Heart left ventricle (tissue), 13 donors: ENCODE measurements around the gene AKAP6.

ENCODE experiments used
- POLR2A ChIP-seq, 2 donors: fragments of 450-650 bp; IDR thresholded peaks; one replicate each; pipeline ENCODE4 v1.6.1; 2017; ENCODE audit warnings: antibody characterized with exemption in 2 of 2, mild to moderate bottlenecking in 2 of 2, moderate library complexity in 2 of 2
- TF ChIP-seq, protein P1 (sequence below), 12 donors: fragments of 200-600 bp; sonication (generic) in 4 of 12; IDR thresholded peaks; one replicate each; pipeline versions ENCODE4 v1.5.0 to v1.8.0; 2018 to 2022; ENCODE audit warnings: antibody characterized with exemption in 12 of 12, mild to moderate bottlenecking in 5 of 12
- donor health status: ischemic (EF 13 %, LVEDD 7.1; RV severe dilation, severe dysfunction).
- donor health status: DM: no; HTN: yes; CAD: no.
- donor health status: DM: no; HTN: no; CAD: no.
- donor health status: ischemic (EF 25% LVEDD 6.9; RV normal size, moderate dysfunction).
- donor health status: ischemic (EF 25% LVEDD 5.7; RV mildly dilated, moderate dysfunction).
- donor health status: ischemic (EF 35%, LVEDD 5.7; RV mildly dilated, moderate dysfunction).
- donor health status: nonischemic (EF 11% LVEDD 7.7; RV severe dilation, severe dysfunction).
- donor health status: DM: yes; HTN: yes; CAD: no.
- donor health status: PGD.
- donor health status: ischemic (EF 29% LVEDD 5.4; RV normal size, mild dysfunction).
- donor health status: nonischemic (EF 23%, LVEDD 6.1; RV moderate dilation, normal function).

- TF ChIP-seq, protein P1, sequence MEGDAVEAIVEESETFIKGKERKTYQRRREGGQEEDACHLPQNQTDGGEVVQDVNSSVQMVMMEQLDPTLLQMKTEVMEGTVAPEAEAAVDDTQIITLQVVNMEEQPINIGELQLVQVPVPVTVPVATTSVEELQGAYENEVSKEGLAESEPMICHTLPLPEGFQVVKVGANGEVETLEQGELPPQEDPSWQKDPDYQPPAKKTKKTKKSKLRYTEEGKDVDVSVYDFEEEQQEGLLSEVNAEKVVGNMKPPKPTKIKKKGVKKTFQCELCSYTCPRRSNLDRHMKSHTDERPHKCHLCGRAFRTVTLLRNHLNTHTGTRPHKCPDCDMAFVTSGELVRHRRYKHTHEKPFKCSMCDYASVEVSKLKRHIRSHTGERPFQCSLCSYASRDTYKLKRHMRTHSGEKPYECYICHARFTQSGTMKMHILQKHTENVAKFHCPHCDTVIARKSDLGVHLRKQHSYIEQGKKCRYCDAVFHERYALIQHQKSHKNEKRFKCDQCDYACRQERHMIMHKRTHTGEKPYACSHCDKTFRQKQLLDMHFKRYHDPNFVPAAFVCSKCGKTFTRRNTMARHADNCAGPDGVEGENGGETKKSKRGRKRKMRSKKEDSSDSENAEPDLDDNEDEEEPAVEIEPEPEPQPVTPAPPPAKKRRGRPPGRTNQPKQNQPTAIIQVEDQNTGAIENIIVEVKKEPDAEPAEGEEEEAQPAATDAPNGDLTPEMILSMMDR (IDR thresholded peaks at IDR 0.05): no peak
- no peak for TF ChIP-seq POLR2A (IDR thresholded peaks at IDR 0.05)
Measured at GRCh38 chr14:32635061-32635719, 306.1 kb downstream of the AKAP6 start.
